GM18951 (cell line): ENCODE results near the gene CCDC138.
"Not testable (repeated sequence)": the region's sequence is repeated elsewhere in the genome, so short reads cannot be mapped to it uniquely, and the experiment has no call there.

ENCODE experiments used
- POLR2A ChIP-seq: IDR thresholded peaks from 4 replicates; pipeline ENCODE4 v1.6.1; 2011; ENCODE audit warnings: mild to moderate bottlenecking; ENCODE audit not compliant: insufficient read length, insufficient read depth; ENCODE audit errors: extremely low read depth
- in situ Hi-C: fragments of 300-500 bp; cut with MboI; formaldehyde crosslinking; loops from one replicate; pipeline ENCODE4 v1.12.0; 2022; ENCODE audit warnings: low sequenced_read_pairs, mixed read lengths, inconsistent platforms; ENCODE audit not compliant: unreplicated experiment

The CCDC138 gene

GRCh38 chr2:108786354-108787215 lies at the start of gene CCDC138:
TSS of gene CCDC138 (plus strand) at chr2:108786771. CDS start at chr2:108786823, 52 bp downstream.
- in situ Hi-C loops = no loop called here
- TF ChIP-seq POLR2A = peak; percentile 84

- in situ Hi-C loops = not testable (repeated sequence)
Observed at GRCh38 chr2:108757973-108758372, 28.6 kb upstream of the CCDC138 start.

GRCh38 chr2:108762618-108763017 lies 24.0 kb upstream of the CCDC138 start:
- in situ Hi-C loops = not testable (repeated sequence)

- in situ Hi-C loops = not testable (repeated sequence)
Observed at GRCh38 chr2:108766671-108767070, 19.9 kb upstream of the CCDC138 start.

- in situ Hi-C loops = not testable (repeated sequence)
Observed at GRCh38 chr2:108767859-108768258, 18.7 kb upstream of the CCDC138 start.

- TF ChIP-seq POLR2A = no peak
- in situ Hi-C loops = no loop called here
Observed at GRCh38 chr2:108776475-108776874, 10.1 kb upstream of the CCDC138 start.

- in situ Hi-C loops = no loop called here
- no peak for TF ChIP-seq POLR2A
Observed at GRCh38 chr2:108778857-108779256, 7.7 kb upstream of the CCDC138 start.

GRCh38 chr2:108786008-108786353 lies 590 bp upstream of the CCDC138 start:
- in situ Hi-C loops = no loop called here

GRCh38 chr2:108787216-108787541 lies 608 bp downstream of the CCDC138 start:
- in situ Hi-C loops = no loop called here
- no peak for TF ChIP-seq POLR2A

More at GRCh38 chr2:108786008-108786353, 590 bp upstream of the CCDC138 start:
- TF ChIP-seq POLR2A = no peak

- in situ Hi-C loops = no loop called here
- TF ChIP-seq POLR2A = no peak
Observed at GRCh38 chr2:108803045-108803736, 16.6 kb downstream of the CCDC138 start.

- TF ChIP-seq POLR2A = no peak
- in situ Hi-C loops = no loop called here
Observed at GRCh38 chr2:108805032-108805431, 18.5 kb downstream of the CCDC138 start.

GRCh38 chr2:108805782-108806181 lies 19.2 kb downstream of the CCDC138 start:
- TF ChIP-seq POLR2A = no peak
- in situ Hi-C loops = no loop called here

GRCh38 chr2:108806371-108807113 lies 20.0 kb downstream of the CCDC138 start:
- no peak for TF ChIP-seq POLR2A
- in situ Hi-C loops = no loop called here

GRCh38 chr2:108809936-108810335 lies 23.4 kb downstream of the CCDC138 start:
- TF ChIP-seq POLR2A = no peak

More at GRCh38 chr2:108809936-108810335, 23.4 kb downstream of the CCDC138 start:
- in situ Hi-C loops = no loop called here
